NCI-H187 (cell line): ENCODE results near the gene CNTN4.

Experiments used
- DNase-seq, 2 experiments: peaks; one replicate each; lab custom pipeline; 2025; lab: John Stamatoyannopoulos, UW

CNTN4 gene

GRCh38 chr3:2268779-2269178, 170.1 kb downstream of the CNTN4 start:
- DNase-seq, result no peak

- DNase-seq, result no peak
Measured at GRCh38 chr3:2274526-2274925, 175.9 kb downstream of the CNTN4 start.

GRCh38 chr3:2283818-2284217, 185.2 kb downstream of the CNTN4 start:
- no peak for DNase-seq

- DNase-seq, result no peak
Measured at GRCh38 chr3:2300938-2301337, 202.3 kb downstream of the CNTN4 start.

- DNase-seq, result no peak
Measured at GRCh38 chr3:2301361-2301760, 202.7 kb downstream of the CNTN4 start.

GRCh38 chr3:2303566-2303965, 204.9 kb downstream of the CNTN4 start:
- DNase-seq, result no peak

GRCh38 chr3:2311022-2311421, 212.4 kb downstream of the CNTN4 start:
- no peak for DNase-seq

GRCh38 chr3:2317521-2317920, 218.9 kb downstream of the CNTN4 start:
- no peak for DNase-seq

GRCh38 chr3:2334921-2335320, 236.3 kb downstream of the CNTN4 start:
- no peak for DNase-seq

- no peak for DNase-seq
Measured at GRCh38 chr3:2343031-2343682, 244.5 kb downstream of the CNTN4 start.

GRCh38 chr3:2352134-2352762, 253.6 kb downstream of the CNTN4 start:
- no peak for DNase-seq

GRCh38 chr3:2354702-2355101, 256.0 kb downstream of the CNTN4 start:
- no peak for DNase-seq

- no peak for DNase-seq
Measured at GRCh38 chr3:2356298-2356950, 257.8 kb downstream of the CNTN4 start.

- no peak for DNase-seq
Measured at GRCh38 chr3:2360815-2361214, 262.1 kb downstream of the CNTN4 start.

GRCh38 chr3:2362122-2362521, 263.5 kb downstream of the CNTN4 start:
- DNase-seq, result no peak

- DNase-seq, result no peak
Measured at GRCh38 chr3:2363854-2364253, 265.2 kb downstream of the CNTN4 start.

- DNase-seq, result no peak
Measured at GRCh38 chr3:2370317-2370716, 271.7 kb downstream of the CNTN4 start.

- no peak for DNase-seq
Measured at GRCh38 chr3:2372306-2372705, 273.6 kb downstream of the CNTN4 start.

- no peak for DNase-seq
Measured at GRCh38 chr3:2375376-2375775, 276.7 kb downstream of the CNTN4 start.

- no peak for DNase-seq
Measured at GRCh38 chr3:2377281-2377680, 278.6 kb downstream of the CNTN4 start.

- no peak for DNase-seq
Measured at GRCh38 chr3:2390926-2391532, 292.4 kb downstream of the CNTN4 start.

GRCh38 chr3:2391896-2392295, 293.2 kb downstream of the CNTN4 start:
- no peak for DNase-seq

- no peak for DNase-seq
Measured at GRCh38 chr3:2392981-2393380, 294.3 kb downstream of the CNTN4 start.
